Activated CD4-positive, alpha-beta T cell treated with anti-CD3 and anti-CD28 coated beads, Interleukin-2, amount 50 U/mL, for 16 hours (primary cell): ENCODE data around the gene PRDM16.
A peak's percentile ranks its signal among the peaks of the same experiment; 100 is the strongest.

Experiments used
- DNase-seq: peaks from one replicate; pipeline ENCODE4 v3.0.0-alpha.2; 2020

Gene PRDM16

DNA sequence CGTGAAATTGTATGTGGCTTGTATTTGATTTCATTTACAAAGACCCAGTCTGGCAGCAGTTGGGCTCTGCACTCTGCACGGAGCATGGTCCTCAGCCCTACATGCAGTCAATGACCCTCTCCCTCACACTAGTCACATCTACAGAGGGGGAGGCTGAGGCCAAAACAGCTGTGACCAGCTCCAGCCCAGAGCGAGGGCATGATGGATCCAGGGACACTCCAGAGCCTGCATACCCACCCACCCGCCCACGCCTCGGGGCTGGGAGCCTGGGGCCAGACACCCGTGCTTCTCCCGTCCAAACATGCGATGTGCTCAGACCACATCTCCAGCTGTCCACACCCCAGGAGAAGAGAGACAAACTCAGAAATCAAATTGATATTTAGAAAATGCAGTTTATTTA, 14.0 kb upstream of the PRDM16 start:
- DNase-seq, result no peak

DNA sequence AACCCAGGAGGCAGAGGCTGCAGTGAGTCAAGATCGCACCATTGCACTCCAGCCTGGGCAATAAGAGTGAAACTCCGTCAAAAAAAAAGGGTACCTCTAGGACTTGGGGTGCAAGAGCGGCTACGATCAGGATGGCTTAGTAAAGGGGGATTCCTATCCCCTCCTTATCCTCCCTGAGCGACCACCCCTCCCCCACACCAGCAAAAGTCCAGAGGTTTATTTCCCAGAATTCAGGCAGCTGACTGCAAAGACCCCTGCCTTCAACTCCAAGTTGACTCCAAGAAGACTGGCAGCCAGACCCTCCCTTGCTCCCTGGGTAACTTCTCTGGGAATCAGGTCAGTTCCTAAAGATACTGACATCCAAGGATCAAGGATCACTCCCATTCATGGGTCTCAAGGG, 12.4 kb upstream of the PRDM16 start:
- no peak for DNase-seq

DNA sequence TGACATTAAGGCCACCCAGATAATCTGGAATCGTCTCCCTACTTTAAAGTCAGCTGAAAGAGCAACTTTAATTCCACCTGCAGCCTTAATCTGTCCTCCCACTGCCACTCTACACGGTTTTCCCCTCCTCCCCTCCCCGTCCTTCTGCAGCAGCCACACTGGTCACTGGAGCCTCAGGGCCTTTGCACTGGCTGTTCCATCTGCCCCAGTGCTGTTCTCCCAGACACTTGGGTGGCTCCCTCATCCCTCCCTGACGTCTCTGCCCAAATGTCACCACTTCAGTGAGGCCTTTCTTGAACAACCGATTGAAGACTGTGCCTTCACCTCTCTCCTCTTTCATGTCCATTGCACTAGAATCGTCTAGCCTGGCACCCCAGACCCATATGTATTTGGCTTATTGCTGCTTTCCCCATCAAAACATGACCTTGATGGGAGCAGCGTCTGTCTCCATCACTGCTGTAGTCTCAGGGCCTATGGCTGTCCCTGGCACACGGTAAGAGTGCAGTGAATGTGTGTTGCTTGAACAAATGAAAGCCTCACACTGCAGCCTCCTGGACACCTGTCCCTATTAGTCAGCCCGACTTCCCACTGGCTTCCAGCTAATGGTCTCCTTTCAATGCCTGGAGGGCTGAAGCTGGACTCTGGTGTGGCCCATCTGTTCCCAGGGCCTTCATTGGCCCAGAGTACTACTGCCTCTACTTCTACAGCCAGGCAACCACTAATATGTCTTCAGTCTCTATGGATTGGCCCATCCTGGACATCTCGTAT, 10.6 kb upstream of the PRDM16 start:
- no peak for DNase-seq

DNA sequence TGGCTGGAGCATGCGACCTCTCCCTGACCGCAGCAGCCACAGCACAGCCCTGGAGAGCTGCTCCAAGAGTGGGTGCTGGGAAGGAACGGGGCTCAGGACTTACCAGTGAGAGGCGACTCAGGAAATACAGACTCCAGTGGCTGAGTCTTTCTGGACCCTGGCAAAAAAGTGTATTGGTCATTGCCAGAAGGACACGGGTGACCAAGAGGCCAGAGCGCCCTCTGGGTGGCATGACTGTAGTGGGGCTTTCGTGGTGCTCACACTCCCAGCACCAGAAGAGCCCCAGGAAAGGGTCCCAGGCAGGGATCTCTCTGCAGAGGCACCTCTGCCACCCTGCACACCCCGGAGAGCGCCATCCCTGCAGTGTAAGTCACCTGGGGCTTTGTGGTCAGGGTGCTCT, 8.9 kb upstream of the PRDM16 start:
- no peak for DNase-seq

DNA sequence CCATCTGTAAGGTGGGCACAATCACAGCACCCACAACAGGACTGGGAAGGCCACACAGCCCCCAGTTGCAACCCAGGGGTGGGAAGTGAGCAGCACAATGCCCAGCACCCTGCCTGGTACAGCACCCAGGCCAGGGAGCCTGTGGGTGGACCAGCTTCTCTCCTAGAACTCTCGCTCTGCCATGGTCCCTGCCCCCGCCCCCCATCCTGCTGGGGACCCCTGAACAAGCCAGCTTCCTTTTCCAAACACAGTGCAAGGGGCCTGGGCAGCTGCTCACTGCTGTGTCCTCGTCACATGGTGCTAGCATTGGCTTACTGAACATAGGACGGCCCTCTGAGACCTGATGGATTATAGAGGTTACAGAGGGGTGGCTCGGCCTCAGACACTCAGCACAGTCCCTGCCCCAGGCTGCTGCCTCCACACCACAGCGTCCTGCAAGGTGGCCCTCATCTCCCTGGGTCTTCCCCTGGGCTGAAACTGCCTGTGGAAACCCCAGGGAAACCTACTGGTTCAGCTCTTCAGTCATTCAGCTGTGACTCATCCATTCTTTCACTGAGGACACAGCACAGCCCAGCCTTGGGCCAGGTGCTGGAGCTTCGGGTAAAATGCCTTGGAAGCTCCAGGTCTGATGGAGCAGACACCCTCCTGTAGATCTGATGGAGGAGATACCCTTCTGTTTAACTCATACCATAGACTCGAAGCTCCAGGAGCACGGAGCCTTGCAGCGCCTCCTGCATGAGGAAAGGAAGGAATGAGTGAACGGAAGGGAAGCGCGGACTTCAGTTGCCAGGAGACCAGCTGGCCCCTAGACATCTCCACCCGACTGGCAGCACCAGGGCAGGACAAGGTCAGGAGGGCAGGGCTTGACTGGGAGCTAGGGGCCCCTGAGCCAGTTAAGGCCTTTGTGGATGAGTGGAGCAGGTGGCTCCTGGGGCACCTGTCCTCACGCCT, 8.1 kb upstream of the PRDM16 start:
- no peak for DNase-seq

DNA sequence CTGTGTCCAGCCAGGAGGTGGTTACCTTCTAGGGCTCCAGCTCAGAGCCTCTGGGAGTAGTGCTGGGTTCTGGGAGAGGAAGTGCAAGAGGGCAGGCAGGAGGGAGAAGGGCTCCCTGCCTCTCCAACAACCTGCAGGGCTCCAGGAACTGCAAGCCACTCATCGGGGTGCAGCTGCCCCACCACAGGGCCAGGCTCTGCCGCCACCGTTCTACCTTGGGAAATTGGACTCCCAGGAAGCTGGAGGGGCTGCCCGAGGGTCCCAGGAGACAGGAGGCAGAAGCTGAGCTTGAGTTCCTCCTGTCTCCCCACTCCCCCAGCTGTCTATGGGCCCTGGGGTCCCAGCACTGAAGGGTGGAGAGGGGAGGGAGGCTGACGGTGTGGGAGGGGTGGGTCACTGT, 7.4 kb upstream of the PRDM16 start:
- DNase-seq, result no peak

DNA sequence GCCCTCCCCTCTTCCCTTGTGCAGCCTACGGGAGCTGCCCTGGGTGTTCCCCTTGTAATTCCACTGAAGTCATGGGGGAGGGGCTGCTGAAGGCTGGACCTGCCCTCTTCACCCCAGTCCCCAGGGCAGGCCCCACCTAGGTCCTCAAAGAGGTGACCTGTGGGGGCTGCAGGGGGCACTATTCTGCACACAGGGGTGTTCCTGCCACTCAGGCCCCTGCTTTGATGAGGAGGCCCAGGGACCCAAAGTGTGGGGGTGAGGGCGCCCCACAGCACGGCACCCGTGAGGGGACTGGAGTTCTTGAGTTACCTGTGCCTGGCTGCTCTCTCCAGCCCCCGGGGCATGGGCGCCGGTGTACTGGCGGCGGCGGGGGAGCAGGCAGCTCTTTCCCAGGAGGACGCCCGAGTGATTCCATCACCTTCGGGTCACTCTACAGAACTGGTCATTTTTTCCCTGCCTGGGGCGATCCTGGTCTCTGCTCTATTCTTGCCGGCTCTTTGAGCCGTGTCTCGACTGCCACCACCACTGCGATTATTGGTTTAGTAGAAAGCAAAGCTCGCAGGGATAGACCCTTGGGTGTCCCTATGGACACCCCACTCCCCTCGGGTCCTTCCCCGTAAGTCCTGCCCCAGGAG, 6.9 kb upstream of the PRDM16 start:
- DNase-seq, result no peak

DNA sequence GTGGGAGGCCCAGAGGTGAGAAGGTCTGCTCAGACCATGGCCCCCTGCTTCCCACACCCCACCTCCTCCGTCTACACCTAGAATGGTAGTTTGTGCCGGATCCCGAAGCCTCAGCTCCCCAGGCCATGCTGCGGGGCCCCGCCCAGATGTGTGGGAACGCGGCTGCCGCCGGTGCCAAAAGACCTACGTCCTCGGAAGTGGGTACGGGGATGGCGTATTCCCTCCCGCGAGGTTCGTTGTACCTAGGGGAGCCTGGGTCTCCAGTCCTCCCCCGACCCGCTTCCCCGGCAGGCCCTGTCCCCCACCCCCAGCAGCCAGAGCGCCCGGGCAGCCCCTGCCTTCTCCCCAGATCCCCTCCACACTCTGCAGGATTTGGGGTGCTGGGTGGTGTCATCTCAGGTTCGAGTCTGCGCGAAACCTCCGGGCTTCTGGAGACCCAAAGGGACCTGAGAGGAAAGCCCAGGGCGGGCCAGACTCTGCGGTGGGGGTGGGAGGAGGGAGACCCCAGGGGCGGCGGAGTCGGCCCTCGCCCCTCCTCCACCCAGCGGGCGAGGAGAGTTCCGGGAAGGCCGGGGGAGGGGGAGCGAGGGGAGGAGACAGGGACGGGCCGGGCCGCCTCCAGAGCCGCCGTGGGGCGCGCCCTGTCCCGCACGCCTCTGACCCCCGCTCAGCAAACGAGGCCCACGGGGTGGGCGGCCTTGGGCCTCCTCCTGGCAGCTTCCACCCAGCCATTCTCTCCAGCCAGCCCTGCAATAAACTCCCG, 6.2 kb upstream of the PRDM16 start:
- no peak for DNase-seq

DNA sequence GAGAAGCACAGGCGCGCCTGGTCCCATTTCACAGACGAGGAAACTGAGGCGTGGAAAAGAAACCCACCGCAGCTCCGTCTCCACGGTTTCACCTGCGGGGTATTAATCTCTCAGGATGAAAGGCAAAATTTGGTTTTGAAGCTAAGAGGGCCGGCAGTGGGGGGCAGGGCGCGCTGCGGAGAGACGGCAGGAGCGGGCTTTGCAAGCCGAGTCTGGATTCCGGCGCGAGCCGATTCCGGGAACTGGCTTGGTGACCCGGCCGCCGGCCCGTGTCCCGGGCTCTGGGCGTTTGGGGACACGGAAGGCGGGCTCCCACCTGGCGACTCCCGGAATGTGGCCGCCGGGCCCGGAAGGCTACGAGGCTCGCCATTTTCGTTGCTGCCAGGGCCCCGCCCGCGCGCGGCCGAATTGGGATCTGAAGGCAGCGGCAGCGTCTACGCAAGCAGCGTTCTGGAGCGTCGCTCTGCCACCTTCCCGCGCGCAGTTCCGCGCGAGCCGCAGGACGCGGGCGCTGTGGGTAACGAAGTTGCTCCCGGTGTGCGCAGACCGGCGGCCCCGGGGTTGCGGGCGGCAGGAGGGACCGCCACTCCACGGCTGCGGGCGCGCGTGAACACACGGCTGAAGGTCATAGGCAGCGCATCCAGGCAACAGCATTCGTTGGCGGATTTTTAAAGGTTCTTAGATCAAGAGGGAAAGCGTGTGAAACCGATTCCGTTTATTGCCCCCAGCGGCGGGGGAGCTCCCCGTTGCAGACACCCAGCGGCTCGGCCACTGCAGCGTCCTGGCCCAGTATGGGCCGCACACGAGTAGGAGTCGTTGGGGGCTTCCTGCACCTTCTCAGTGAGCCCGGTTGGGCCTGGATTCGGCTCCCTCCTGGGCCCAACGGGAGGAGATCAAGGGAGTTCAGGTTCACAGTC, 5.4 kb upstream of the PRDM16 start:
- no peak for DNase-seq

DNA sequence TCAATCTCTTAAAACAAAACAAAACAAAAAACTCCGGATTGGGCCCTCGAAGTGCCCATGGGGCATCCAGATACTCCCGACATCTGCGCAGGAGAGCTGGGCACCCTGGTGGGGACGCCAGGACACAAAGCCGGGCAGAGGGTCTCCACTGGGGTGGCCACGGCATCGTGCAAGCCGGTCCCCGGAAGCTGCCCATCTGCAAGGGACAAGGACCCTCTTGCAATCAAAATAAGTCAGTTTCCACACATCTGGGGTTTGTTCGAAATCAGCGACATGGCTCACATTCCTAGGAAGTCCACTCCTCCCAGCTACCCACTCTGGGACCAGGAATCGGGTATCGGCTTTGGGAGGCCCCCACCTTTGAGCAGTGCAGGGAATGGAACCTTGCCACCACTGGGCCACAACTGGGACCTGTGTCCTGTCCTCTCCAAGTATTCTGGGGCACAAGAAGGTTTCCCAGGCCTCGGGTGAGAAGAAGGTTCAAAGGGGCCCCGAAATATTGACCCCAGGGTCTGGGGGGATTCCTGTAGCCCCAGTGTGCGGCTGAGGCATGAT, 4.6 kb upstream of the PRDM16 start:
- DNase-seq, result no peak

DNA sequence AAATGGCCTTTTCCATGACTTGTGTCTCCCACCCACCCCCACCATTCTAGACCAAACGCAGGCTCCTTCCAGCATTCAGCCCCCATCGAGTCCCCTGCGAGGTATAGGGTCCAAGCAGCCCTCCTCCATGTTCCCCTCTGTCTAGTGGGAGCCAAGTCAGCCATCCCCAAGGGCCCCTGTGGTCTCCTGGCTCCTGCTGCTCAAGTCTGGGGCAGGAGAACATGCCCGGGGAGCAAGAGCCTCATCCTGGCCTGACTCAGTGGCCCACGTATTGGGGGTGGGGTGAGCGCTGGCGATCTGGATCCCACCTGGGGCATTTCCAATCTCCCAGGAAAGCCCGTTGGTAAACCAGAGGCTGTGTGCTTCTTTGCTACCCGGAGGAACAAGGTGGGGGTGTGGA, 4.1 kb upstream of the PRDM16 start:
- no peak for DNase-seq

DNA sequence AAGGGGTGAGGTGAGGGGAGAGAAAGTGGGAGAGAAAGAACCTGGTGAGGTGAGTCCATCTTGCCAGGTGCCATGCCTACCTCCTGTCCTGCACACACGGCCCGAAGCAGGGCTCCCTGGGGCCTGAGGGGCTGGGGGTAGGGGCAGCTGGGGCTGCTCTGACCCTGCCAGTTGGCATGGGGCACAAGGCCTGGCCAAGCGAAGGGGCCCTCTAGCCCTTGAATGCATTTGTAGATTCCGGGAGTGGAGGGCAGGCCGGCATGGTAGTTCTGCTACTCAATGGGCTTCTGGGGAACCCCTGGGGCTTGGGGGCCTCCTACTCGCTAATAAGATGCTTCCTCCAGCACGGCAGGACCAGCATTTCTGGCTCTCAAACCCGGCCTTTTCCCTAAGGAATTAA, 3.6 kb upstream of the PRDM16 start:
- no peak for DNase-seq

DNA sequence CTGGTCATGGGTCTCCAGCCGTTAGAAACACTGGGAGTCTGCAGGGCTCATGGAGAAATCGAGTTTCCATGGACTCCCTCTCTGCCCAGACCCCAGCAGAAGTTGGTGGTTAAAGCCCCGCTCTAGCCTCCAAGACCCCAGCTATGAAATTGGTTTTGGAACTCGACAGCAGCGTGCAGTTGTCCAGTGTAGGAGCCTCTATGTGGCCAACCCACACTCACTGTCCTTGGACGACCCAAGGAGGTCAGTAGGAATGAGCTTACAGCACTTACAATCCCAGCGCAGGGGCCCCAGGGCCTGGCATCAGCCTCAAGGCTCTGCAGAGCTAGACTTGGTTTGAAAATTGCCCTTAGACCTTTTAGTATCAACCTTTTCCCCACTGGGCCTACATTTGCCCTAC, 3.2 kb upstream of the PRDM16 start:
- DNase-seq, result no peak

DNA sequence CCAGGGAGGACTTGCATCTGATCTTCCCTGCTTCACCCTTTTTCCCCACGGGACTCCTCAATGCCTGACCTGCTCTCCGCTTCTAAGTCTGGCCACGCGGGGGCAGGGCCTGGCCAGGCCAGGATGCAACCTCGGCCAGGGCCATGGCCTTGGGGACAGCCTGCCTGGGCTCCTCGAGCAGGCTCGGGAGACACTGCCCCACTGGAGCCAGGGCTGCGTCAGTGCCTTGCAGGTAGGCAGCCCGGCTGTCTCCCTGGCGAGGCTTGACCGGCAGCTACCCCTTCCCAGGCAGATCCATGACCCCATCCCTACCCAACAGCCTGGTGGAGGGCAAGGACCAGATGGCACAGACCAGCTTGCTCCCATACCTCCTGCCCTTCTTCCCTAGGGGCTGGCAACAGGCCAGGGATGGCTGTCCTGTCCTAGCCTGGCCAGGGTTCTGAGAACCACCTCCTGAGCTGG, 2.7 kb upstream of the PRDM16 start:
- no peak for DNase-seq

DNA sequence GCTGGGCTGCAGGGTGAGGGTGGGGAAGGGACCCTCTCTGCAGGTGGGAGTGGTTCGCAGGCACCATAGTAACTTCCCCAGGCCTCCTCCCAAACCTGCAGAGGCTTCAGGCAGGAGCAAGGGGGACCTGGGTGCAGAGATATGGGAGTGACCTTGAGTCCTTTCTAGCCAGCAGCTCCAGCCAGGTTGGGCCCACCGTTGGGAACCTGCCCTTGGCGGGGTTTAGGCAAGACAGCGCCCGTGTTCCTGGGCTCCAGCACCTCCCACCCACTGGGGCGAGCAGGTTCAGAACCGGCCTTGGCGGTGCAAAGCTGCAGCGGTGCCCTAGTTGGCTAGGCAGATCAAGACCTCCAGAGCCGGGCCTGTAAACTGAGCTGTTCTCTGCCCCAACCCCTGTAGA, 2.2 kb upstream of the PRDM16 start:
- no peak for DNase-seq

DNA sequence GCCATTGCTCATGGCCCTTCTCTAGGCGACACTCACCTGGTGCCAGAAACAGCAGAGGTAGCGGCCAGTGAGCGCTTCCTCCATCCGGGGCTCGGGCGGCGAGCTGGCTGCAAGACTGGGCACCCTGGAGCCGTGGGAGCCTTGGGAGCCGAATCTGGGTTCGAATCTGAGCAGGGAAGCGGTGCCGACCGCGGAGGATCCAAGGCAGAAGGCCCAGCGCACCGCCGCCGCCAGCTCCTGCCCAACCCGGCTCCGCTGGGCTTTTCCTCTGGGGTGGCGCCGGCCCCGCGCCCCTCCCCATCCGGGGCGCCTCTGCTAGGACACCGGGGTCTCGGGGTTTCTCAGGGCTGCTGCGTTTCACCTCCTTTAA, 1.7 kb upstream of the PRDM16 start:
- no peak for DNase-seq

DNA sequence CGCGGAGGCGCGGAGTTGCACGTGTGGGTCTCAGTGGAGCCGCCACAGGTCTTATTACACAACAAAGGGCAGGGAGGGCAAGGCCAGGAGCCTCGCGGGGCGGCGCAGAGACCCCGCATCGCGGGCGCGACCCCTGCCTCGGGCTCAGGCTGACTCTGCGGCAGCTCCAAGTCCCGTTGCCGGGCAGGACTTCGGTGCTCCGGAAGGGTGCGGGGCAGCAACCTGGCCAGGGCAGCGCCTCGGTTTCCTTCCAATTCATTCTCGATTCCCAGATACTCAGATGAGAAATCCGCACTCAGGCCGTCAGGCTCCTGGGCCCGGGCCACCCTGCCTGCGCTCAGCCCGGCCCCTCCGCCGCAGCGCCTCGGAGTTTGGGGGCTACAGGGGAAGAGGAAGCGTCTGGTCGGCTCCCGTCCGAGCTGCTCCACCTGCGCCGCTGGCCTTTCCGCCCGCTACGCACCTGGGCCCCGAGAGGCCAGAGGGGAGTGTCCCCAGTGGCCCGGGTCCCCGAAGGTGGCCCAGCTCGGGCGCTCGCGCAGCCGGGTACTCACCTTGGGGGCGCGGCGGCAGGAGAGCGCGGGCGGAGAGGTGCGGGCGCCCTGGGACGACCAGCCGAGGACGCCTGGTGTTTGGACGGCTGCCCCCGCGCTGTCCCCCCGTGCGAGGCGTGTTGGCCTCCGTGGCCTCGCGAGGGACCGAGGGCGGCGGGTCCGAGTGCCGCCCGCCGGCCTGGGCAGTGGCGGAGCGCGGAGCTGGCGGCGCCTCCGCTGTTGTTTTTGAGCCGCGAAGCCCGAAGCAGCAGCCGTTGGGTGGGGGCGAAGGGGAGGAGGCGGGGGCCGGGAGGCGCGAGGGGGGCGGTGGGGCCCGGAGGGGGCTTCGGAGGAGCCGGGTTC, 1.1 kb upstream of the PRDM16 start:
- no peak for DNase-seq

DNA sequence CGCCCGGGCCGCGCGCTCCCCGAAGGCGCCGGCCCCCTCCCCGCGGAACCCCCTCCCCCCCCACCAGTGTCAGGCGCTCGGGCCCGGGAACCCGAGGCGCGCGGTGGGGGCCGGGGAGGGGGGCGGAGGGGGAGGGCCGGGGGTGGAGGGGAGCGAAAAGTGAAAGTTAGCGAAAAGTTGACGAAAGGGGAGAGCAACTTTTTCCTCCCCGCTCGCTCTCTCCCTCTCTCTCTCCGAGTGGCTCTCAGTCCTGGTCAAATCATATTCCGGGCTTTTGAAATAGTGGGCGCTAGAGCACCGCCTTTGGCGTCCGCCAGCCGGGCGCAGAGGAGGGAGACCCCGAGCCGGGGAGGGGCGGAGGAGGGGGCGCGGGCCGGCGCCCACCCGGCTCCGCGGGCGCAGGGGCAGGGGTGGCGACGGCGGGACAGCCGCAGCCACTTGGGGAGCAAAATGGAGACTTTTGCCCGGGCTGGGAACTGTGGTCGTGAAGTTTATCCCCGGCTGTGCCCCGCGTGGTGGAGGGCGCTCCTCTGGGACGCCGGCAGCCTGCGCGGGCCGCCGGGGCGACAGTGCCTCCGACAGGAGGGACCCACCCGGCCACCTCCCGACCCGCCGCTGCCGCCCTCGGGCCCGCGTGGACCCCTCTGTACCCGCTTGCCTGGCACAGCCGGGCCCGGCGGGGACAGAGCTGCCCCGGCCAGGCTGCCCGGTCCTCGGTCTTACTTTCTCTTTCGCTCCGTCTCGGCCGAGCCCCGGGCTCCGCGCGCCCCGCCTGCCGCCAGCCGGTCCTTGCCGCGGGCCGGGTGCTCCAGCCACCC, 697 bp downstream of the PRDM16 start:
- DNase-seq, result peak; percentile 11

DNA sequence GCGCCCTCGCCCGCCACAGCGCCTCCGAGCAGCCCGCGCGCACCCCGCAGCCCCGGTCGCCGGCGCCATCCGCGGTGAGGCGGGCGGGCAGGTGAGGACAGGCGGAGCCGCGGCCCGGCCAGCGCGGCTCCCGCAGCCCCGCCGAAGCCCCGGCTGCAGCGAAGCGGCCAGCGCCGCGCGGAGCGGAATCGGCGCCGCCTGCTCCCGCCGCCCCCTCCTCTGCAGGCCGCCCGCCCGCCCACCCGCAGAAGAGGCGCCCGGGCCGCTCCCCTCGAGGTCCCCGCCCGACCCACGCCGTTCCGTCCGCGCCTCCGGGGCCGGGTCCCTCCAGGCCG, 1.3 kb downstream of the PRDM16 start:
- DNase-seq, result no peak
